ENCODE data around the gene DCAKD. TPM values are rescaled to one million over a fixed set of nuclear protein-coding genes. Genes with fewer than 3 reads are reported as not detected.

Gene DCAKD
- polyA plus RNA-seq, 4 donors: 4.2 to 22.5 (median 11.4) TPM

DNA sequence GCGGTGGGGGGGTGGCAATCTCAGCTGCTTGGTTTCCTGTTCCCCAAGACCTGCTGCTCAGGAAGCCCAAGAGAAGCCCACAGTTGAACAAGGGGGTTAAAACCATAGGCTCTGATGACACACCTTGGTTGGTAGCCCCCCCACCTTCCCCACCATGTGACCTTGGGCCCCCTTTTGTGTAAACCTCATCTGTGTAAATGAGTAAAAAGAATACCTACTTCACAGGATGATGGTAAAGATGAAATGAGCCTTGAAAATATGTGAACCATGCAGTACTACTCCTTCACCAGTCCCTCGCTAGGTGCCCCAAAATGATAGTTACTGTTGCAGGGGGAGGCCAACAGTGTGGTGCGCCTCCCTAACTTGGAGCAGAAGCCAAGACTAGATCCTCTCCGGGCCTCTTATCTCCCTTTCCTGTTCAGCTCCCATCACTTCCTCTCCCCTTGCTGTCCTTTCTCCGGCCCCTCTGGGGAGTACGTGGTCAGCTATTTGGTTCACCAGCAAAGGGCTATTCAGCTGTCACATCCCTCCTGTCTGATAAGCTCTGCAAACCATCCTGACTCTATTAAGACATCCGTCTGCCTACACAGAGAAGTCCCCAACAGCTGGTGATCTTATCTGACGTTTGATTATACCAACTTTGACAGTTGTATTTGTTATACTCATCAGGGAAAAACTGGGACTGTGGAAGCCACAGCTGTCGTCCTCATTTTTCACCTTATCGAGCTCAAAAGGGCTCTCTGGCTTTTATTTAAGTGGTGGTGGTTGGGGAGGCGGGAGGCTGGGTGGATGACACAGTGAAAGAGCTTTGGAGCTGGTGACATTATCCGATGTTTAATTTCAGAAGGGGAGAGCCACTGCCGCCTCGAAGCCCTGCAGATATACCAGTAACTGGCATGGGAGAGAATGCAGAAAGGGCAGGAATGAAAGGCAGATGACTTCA, 19.9 kb downstream of the DCAKD start:
- H3K9me3 ChIP-seq (ENCODE audit: control insufficient read depth in 2 of 2, insufficient read depth in 1 of 2, low read depth in 1 of 2, low read length in 1 of 2): no peaks in the 10 kb centered on the region
- FAIRE-seq (no peak), DNase-seq (no peak)
- peaks cover 0 to 7% (median 0%) of the 10 kb centered on the region in 3 donors for H3K4me1 ChIP-seq (ENCODE audit: control insufficient read depth in 3 of 3, insufficient read depth in 2 of 3, low read depth in 1 of 3, low read length in 2 of 3)
- no peaks in the 10 kb centered on the region for H3K27me3 ChIP-seq (ENCODE audit: control insufficient read depth in 3 of 3, insufficient read depth in 3 of 3, low read length in 3 of 3)
- H3K4me3 ChIP-seq (ENCODE audit: low read depth in 1 of 3, low read length in 3 of 3): no peak overlapping the region
- peaks cover 2 to 84% (median 8%) of the 10 kb centered on the region in 3 donors for H3K36me3 ChIP-seq (ENCODE audit: control insufficient read depth in 3 of 3, insufficient read depth in 2 of 3, low read depth in 1 of 3, low read length in 3 of 3)
- 65 to 89% (median 85%) methylated on average over 14 of the region's 14 CpGs for WGBS, 3 donors
- H3K27ac ChIP-seq (ENCODE audit: low read depth in 1 of 3, low read length in 2 of 3): peak overlapping the region in 1 of 3 donors; percentile 0

DNA sequence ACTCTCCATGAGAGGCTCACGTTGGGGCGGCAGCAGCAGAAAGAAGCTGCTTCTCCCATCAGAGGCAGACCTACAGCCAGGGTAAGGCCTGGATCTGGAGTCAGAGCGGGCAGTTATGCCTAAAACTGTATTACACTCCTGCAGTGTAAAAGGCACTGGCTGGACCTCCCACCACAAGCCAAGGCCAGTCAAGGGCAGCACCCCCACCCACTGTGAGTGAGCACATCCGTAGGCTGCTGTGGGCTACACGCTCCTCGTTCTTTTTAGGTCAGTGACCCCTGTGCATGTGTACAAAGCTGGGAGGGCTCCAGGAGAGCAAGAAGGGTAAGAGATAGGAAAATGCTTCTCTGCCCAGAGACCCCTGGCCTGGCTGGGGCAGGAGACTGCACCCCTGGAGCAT, 20.7 kb downstream of the DCAKD start:
- H3K36me3 ChIP-seq (ENCODE audit: control insufficient read depth in 3 of 3, insufficient read depth in 2 of 3, low read depth in 1 of 3, low read length in 3 of 3): peaks cover 2 to 84% (median 8%) of the 10 kb centered on the region in 3 donors
- no peaks in the 10 kb centered on the region for H3K9me3 ChIP-seq (ENCODE audit: control insufficient read depth in 2 of 2, insufficient read depth in 1 of 2, low read depth in 1 of 2, low read length in 1 of 2)
- FAIRE-seq (no peak), DNase-seq (no peak)
- no peak overlapping the region for H3K4me3 ChIP-seq (ENCODE audit: low read depth in 1 of 3, low read length in 3 of 3)
- H3K27ac ChIP-seq (ENCODE audit: low read depth in 1 of 3, low read length in 2 of 3): no peak overlapping the region
- WGBS, 3 donors: 85 to 91% (median 87%) methylated on average over 6 of the region's 6 CpGs
- peaks cover 0 to 3% (median 0%) of the 10 kb centered on the region in 3 donors for H3K4me1 ChIP-seq (ENCODE audit: control insufficient read depth in 3 of 3, insufficient read depth in 2 of 3, low read depth in 1 of 3, low read length in 2 of 3)
- no peaks in the 10 kb centered on the region for H3K27me3 ChIP-seq (ENCODE audit: control insufficient read depth in 3 of 3, insufficient read depth in 3 of 3, low read length in 3 of 3)

GRCh38 chr17:45029758-45030423, 21.5 kb downstream of the DCAKD start:
- 73 to 84% (median 83%) methylated on average over 17 of the region's 17 CpGs for WGBS, 3 donors
- Histone ChIP-seq H3K4me1 (ENCODE audit: control insufficient read depth in 3 of 3, insufficient read depth in 2 of 3, low read depth in 1 of 3, low read length in 2 of 3) (no peaks in the 10 kb centered on the region), H3K4me3 (ENCODE audit: low read depth in 1 of 3, low read length in 3 of 3) (no peak overlapping the region), H3K36me3 (ENCODE audit: control insufficient read depth in 3 of 3, insufficient read depth in 2 of 3, low read depth in 1 of 3, low read length in 3 of 3) (peaks cover 2 to 79% (median 7%) of the 10 kb centered on the region in 3 donors), H3K9me3 (ENCODE audit: control insufficient read depth in 2 of 2, insufficient read depth in 1 of 2, low read depth in 1 of 2, low read length in 1 of 2) (no peaks in the 10 kb centered on the region), H3K27me3 (ENCODE audit: control insufficient read depth in 3 of 3, insufficient read depth in 3 of 3, low read length in 3 of 3) (no peaks in the 10 kb centered on the region), H3K27ac (ENCODE audit: low read depth in 1 of 3, low read length in 2 of 3) (no peak overlapping the region)
- no peak for FAIRE-seq
- no peak for DNase-seq

- FAIRE-seq: no peak
- H3K36me3 ChIP-seq (ENCODE audit: control insufficient read depth in 3 of 3, insufficient read depth in 2 of 3, low read depth in 1 of 3, low read length in 3 of 3): peaks cover 6 to 78% (median 6%) of the 10 kb centered on the region in 3 donors
- H3K4me3 ChIP-seq (ENCODE audit: low read depth in 1 of 3, low read length in 3 of 3): no peak overlapping the region
- H3K4me1 ChIP-seq (ENCODE audit: control insufficient read depth in 3 of 3, insufficient read depth in 2 of 3, low read depth in 1 of 3, low read length in 2 of 3): no peaks in the 10 kb centered on the region
- H3K9me3 ChIP-seq (ENCODE audit: control insufficient read depth in 2 of 2, insufficient read depth in 1 of 2, low read depth in 1 of 2, low read length in 1 of 2): no peaks in the 10 kb centered on the region
- WGBS, 3 donors: 90 to 96% (median 94%) methylated on average over 7 of the region's 7 CpGs
- no peaks in the 10 kb centered on the region for H3K27me3 ChIP-seq (ENCODE audit: control insufficient read depth in 3 of 3, insufficient read depth in 3 of 3, low read length in 3 of 3)
- H3K27ac ChIP-seq (ENCODE audit: low read depth in 1 of 3, low read length in 2 of 3): no peak overlapping the region
- no peak for DNase-seq
Measured at GRCh38 chr17:45029096-45029495, 22.3 kb downstream of the DCAKD start.

DNA sequence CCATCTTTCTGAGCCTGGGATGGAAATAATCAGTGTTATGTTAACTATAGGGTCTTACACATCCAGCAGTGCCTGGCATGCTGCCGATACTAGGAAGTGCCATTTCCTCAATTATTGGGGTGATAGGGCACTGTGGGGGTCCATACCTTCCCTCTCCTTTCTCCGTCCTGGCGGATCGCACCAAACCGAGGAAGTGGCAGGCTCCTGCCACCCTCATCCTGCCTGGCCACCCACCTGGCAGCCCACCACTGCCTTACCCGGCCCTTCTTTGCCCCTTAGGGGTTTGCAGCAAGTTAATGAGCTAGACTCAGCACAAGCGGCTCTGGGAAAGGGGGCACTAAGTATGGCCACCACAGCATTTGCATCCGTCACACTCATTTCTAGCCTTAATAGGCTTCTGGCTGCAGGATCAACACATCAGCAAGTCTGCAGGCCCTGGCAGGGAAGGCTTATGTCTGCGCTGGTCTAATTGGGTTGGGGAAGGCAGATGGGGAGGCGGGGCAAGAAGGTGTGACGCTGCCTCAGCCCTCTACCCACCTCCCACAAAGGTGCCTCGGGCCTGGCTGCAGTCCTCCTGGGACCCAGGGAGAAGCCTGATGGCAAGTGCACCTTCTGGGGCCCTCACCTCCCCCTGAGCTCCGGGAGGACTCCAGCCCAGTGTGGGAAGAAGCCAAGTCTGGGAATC, 28.6 kb downstream of the DCAKD start:
- FAIRE-seq (no peak), DNase-seq (no peak)
- WGBS, 3 donors: 83 to 91% (median 90%) methylated on average over 13 of the region's 13 CpGs
- Histone ChIP-seq H3K9me3 (ENCODE audit: control insufficient read depth in 2 of 2, insufficient read depth in 1 of 2, low read depth in 1 of 2, low read length in 1 of 2) (no peaks in the 10 kb centered on the region), H3K27ac (ENCODE audit: low read depth in 1 of 3, low read length in 2 of 3) (no peak overlapping the region), H3K4me3 (ENCODE audit: low read depth in 1 of 3, low read length in 3 of 3) (no peak overlapping the region), H3K4me1 (ENCODE audit: control insufficient read depth in 3 of 3, insufficient read depth in 2 of 3, low read depth in 1 of 3, low read length in 2 of 3) (peaks cover 2 to 30% (median 7%) of the 10 kb centered on the region in 3 donors), H3K36me3 (ENCODE audit: control insufficient read depth in 3 of 3, insufficient read depth in 2 of 3, low read depth in 1 of 3, low read length in 3 of 3) (peaks cover 0 to 40% (median 6%) of the 10 kb centered on the region in 3 donors), H3K27me3 (ENCODE audit: control insufficient read depth in 3 of 3, insufficient read depth in 3 of 3, low read length in 3 of 3) (peaks cover 0 to 30% (median 4%) of the 10 kb centered on the region in 3 donors)

- FAIRE-seq: no peak
- Histone ChIP-seq H3K36me3 (ENCODE audit: control insufficient read depth in 3 of 3, insufficient read depth in 2 of 3, low read depth in 1 of 3, low read length in 3 of 3) (peaks cover 0 to 35% (median 6%) of the 10 kb centered on the region in 3 donors), H3K4me3 (ENCODE audit: low read depth in 1 of 3, low read length in 3 of 3) (peak overlapping the region in 1 of 3 donors; percentile 52), H3K9me3 (ENCODE audit: control insufficient read depth in 2 of 2, insufficient read depth in 1 of 2, low read depth in 1 of 2, low read length in 1 of 2) (no peaks in the 10 kb centered on the region), H3K4me1 (ENCODE audit: control insufficient read depth in 3 of 3, insufficient read depth in 2 of 3, low read depth in 1 of 3, low read length in 2 of 3) (peaks cover 2 to 30% (median 7%) of the 10 kb centered on the region in 3 donors), H3K27me3 (ENCODE audit: control insufficient read depth in 3 of 3, insufficient read depth in 3 of 3, low read length in 3 of 3) (peaks cover 0 to 30% (median 4%) of the 10 kb centered on the region in 3 donors), H3K27ac (ENCODE audit: low read depth in 1 of 3, low read length in 2 of 3) (peak overlapping the region in 1 of 3 donors; percentile 32)
- WGBS, 3 donors: 57 to 63% (median 59%) methylated on average over 8 of the region's 8 CpGs
- DNase-seq: no peak
Measured at GRCh38 chr17:45022288-45022648, 29.2 kb downstream of the DCAKD start.

GRCh38 chr17:45021607-45022287, 29.7 kb downstream of the DCAKD start:
- Histone ChIP-seq H3K27me3 (ENCODE audit: control insufficient read depth in 3 of 3, insufficient read depth in 3 of 3, low read length in 3 of 3) (peaks cover 0 to 30% (median 4%) of the 10 kb centered on the region in 3 donors), H3K27ac (ENCODE audit: low read depth in 1 of 3, low read length in 2 of 3) (peak overlapping the region in 2 of 3 donors; percentile 60 to 62), H3K4me3 (ENCODE audit: low read depth in 1 of 3, low read length in 3 of 3) (peak overlapping the region in 2 of 3 donors; percentile 52 to 56), H3K36me3 (ENCODE audit: control insufficient read depth in 3 of 3, insufficient read depth in 2 of 3, low read depth in 1 of 3, low read length in 3 of 3) (peaks cover 0 to 30% (median 6%) of the 10 kb centered on the region in 3 donors), H3K9me3 (ENCODE audit: control insufficient read depth in 2 of 2, insufficient read depth in 1 of 2, low read depth in 1 of 2, low read length in 1 of 2) (no peaks in the 10 kb centered on the region), H3K4me1 (ENCODE audit: control insufficient read depth in 3 of 3, insufficient read depth in 2 of 3, low read depth in 1 of 3, low read length in 2 of 3) (peaks cover 2 to 30% (median 7%) of the 10 kb centered on the region in 3 donors)
- DNase-seq (peak; percentile 55 to 79), FAIRE-seq (no peak)
- WGBS, 3 donors: 2 to 5% (median 3%) methylated on average over 43 to 57 of the region's 57 CpGs
